SU-DHL-6 (cell line): ENCODE measurements around the gene ID2.

Source experiments
- EZH2phosphoT487 ChIP-seq: fragments of 200-600 bp; sonication (generic), shearing (Covaris generic); conservative IDR thresholded peaks from 2 replicates; pipeline ENCODE4 v1.6.1; 2018; ENCODE audit warnings: mild to moderate bottlenecking, antibody characterized with exemption, low read length, moderate library complexity, mixed read lengths
- TF ChIP-seq, protein P1 (sequence below): fragments of 200-600 bp; sonication (generic); IDR thresholded peaks from one replicate; pipeline ENCODE4 v1.5.1; 2017; ENCODE audit warnings: antibody characterized with exemption, mild to moderate bottlenecking, low read length, moderate library complexity; ENCODE audit not compliant: insufficient read depth, poor library complexity, severe bottlenecking

DNA sequence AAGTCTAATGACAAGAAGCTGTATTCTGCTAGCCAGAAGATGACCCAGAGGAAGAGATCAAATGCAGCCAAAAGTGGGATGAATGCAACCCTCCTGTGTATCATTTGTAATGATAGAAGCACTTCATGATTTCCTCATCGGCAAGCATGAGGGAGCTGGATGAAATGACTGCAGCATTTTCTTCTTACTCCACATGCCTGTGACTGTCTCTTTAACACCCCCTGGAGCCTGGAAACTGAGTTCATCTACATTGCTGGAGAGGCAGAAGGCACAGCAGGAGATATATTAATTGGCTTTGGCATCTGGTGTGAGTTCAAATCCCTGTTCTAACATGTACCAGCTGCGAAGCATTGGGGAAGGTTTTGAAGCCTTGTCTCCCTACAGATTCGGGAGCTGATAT is 37.7 kb downstream of the ID2 start:
- TF ChIP-seq, protein P1, sequence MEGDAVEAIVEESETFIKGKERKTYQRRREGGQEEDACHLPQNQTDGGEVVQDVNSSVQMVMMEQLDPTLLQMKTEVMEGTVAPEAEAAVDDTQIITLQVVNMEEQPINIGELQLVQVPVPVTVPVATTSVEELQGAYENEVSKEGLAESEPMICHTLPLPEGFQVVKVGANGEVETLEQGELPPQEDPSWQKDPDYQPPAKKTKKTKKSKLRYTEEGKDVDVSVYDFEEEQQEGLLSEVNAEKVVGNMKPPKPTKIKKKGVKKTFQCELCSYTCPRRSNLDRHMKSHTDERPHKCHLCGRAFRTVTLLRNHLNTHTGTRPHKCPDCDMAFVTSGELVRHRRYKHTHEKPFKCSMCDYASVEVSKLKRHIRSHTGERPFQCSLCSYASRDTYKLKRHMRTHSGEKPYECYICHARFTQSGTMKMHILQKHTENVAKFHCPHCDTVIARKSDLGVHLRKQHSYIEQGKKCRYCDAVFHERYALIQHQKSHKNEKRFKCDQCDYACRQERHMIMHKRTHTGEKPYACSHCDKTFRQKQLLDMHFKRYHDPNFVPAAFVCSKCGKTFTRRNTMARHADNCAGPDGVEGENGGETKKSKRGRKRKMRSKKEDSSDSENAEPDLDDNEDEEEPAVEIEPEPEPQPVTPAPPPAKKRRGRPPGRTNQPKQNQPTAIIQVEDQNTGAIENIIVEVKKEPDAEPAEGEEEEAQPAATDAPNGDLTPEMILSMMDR = no peak
- TF ChIP-seq EZH2phosphoT487 = no peak
